ENCODE results near the gene GRWD1. TPM values are rescaled to one million over a fixed set of nuclear protein-coding genes. Genes with fewer than 3 reads are reported as not detected.
A peak's percentile ranks its signal among the peaks of the same experiment; 100 is the strongest.

GRWD1 gene
- total RNA-seq, 1 donor from 2014 or later: 20.4 TPM

GRCh38 chr19:48445256-48445605 lies 552 bp upstream of the GRWD1 start:
- peak overlapping the region; percentile 82 to 93 for H3K4me3 ChIP-seq
- H3K36me3 ChIP-seq: peaks cover 2 to 26% of the 10 kb centered on the region in 2 donors
- TF ChIP-seq POLR2AphosphoS5 (IDR thresholded peaks at IDR 0.05; ENCODE audit: insufficient read depth in 1 of 2, low read depth in 1 of 2) (no peak), CTCF (IDR thresholded peaks at IDR 0.05) (peak in 1 of 3 experiments; percentile 41)
- H3K27ac ChIP-seq: peak overlapping the region; percentile 88
- peaks cover 29% of the 10 kb centered on the region for H3K4me1 ChIP-seq
- DNase-seq (ENCODE audit: extremely low spot score in 2 of 2): no peak
- H3K27me3 ChIP-seq: no peaks in the 10 kb centered on the region
- intact Hi-C loops (cut with DNase I): no loop called here
- no peaks in the 10 kb centered on the region for H3K9me3 ChIP-seq

- DNase-seq (ENCODE audit: extremely low spot score in 2 of 2): no peak
- Histone ChIP-seq H3K27me3 (no peaks in the 10 kb centered on the region), H3K4me3 (peak overlapping the region; percentile 82 to 93), H3K36me3 (peaks cover 3 to 39% of the 10 kb centered on the region in 2 donors), H3K27ac (peak overlapping the region; percentile 88), H3K9me3 (no peaks in the 10 kb centered on the region), H3K4me1 (peaks cover 29% of the 10 kb centered on the region)
- intact Hi-C loops (cut with DNase I): no loop called here
- TF ChIP-seq POLR2AphosphoS5 (IDR thresholded peaks at IDR 0.05; ENCODE audit: insufficient read depth in 1 of 2, low read depth in 1 of 2) (no peak), POLR2A (IDR thresholded peaks at IDR 0.05) (no peak), CTCF (IDR thresholded peaks at IDR 0.05) (no peak)
These were observed 796 bp downstream of the GRWD1 start for GRCh38 chr19:48446579-48446978.

- Histone ChIP-seq H3K36me3 (peaks cover 3 to 59% of the 10 kb centered on the region in 2 donors), H3K4me3 (no peak overlapping the region), H3K9me3 (no peaks in the 10 kb centered on the region), H3K27ac (no peak overlapping the region), H3K4me1 (peaks cover 29% of the 10 kb centered on the region), H3K27me3 (no peaks in the 10 kb centered on the region)
- TF ChIP-seq POLR2A (IDR thresholded peaks at IDR 0.05) (no peak), CTCF (IDR thresholded peaks at IDR 0.05) (no peak), POLR2AphosphoS5 (IDR thresholded peaks at IDR 0.05; ENCODE audit: insufficient read depth in 1 of 2, low read depth in 1 of 2) (no peak)
- intact Hi-C loops (cut with DNase I): no loop called here
- no peak for DNase-seq (ENCODE audit: extremely low spot score in 2 of 2)
These were observed 2.8 kb downstream of the GRWD1 start for GRCh38 chr19:48448563-48448962.

DNA sequence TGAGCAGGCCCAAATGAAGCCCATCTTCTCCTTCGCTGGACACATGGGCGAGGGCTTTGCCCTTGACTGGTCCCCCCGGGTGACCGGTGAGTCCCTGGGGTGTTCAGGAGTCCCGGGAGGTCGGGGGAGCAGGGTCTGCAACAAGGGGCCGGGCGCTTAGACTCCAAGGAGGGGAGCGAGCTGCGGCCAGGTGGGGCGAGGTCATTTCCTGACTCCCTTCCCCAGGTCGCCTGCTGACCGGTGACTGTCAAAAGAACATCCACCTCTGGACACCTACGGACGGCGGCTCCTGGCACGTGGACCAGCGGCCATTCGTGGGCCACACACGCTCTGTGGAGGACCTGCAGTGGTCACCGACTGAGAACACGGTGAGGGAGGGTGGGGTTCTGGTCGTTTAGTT lies 4.7 kb downstream of the GRWD1 start:
- H3K9me3 ChIP-seq: no peaks in the 10 kb centered on the region
- no peak overlapping the region for H3K27ac ChIP-seq
- H3K36me3 ChIP-seq: peaks cover 3 to 68% of the 10 kb centered on the region in 2 donors
- H3K27me3 ChIP-seq: no peaks in the 10 kb centered on the region
- no peak overlapping the region for H3K4me3 ChIP-seq
- H3K4me1 ChIP-seq: peaks cover 13% of the 10 kb centered on the region
- TF ChIP-seq POLR2A (IDR thresholded peaks at IDR 0.05): no peak
- DNase-seq (ENCODE audit: extremely low spot score in 2 of 2): no peak
- intact Hi-C loops (cut with DNase I): no loop called here

GRCh38 chr19:48450863-48451262 lies 5.1 kb downstream of the GRWD1 start:
- Histone ChIP-seq H3K36me3 (peaks cover 3 to 70% of the 10 kb centered on the region in 2 donors), H3K4me3 (no peak overlapping the region), H3K27ac (no peak overlapping the region), H3K4me1 (peaks cover 13% of the 10 kb centered on the region), H3K27me3 (no peaks in the 10 kb centered on the region), H3K9me3 (no peaks in the 10 kb centered on the region)
- DNase-seq (ENCODE audit: extremely low spot score in 2 of 2): no peak
- intact Hi-C loops (cut with DNase I): no loop called here
- TF ChIP-seq CTCF (IDR thresholded peaks at IDR 0.05) (no peak), POLR2AphosphoS5 (IDR thresholded peaks at IDR 0.05; ENCODE audit: insufficient read depth in 1 of 2, low read depth in 1 of 2) (no peak)

DNA sequence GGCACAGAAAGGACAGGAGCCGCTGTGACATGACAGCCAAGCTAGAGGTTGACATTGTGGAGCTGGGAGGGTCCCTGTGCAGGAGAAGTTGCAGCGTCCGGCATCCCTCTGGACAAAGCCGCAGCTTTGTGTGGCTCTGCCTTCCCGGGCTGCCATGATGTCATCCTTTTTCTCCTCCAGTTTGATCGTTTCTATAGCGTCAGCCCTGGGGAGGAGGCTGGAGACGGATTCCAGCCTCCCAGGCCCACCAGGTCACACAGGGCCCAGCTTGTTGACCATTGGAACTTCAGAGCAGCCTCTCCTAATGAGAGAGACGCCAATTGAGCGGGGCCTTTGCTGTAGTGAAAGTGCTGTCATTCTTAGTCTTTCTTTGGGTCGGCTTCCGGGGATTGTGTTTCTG lies 5.8 kb downstream of the GRWD1 start:
- TF ChIP-seq POLR2A (IDR thresholded peaks at IDR 0.05) (no peak), POLR2AphosphoS5 (IDR thresholded peaks at IDR 0.05; ENCODE audit: insufficient read depth in 1 of 2, low read depth in 1 of 2) (no peak), CTCF (IDR thresholded peaks at IDR 0.05) (no peak)
- no peaks in the 10 kb centered on the region for H3K27me3 ChIP-seq
- no peak overlapping the region for H3K4me3 ChIP-seq
- no peak for DNase-seq (ENCODE audit: extremely low spot score in 2 of 2)
- H3K4me1 ChIP-seq: peaks cover 7% of the 10 kb centered on the region
- H3K27ac ChIP-seq: no peak overlapping the region
- intact Hi-C loops (cut with DNase I): no loop called here
- no peaks in the 10 kb centered on the region for H3K9me3 ChIP-seq
- H3K36me3 ChIP-seq: peaks cover 3 to 74% of the 10 kb centered on the region in 2 donors

Measured in vagina (tissue), 2 donors.